KMS-11 (cell line): ENCODE measurements around the gene ARL5A.

Experiments used
- H2AFZ ChIP-seq: fragments of 200-600 bp; sonication (generic); 2 replicates; pipeline ENCODE4 v1.6.1; 2016; ENCODE audit warnings: antibody characterized with exemption, mixed run types, low read depth
- H3K27ac ChIP-seq: fragments of 200-600 bp; sonication (generic); 2 replicates; pipeline ENCODE4 v1.6.1; 2016; ENCODE audit warnings: mild to moderate bottlenecking, mixed run types
- H3K27me3 ChIP-seq: fragments of 200-600 bp; sonication (generic); 2 replicates; pipeline ENCODE4 v1.6.1; 2017; ENCODE audit warnings: mild to moderate bottlenecking, low read depth, mixed run types, moderate library complexity; ENCODE audit not compliant: insufficient read depth
- H3K36me3 ChIP-seq: fragments of 200-600 bp; sonication (generic); 2 replicates; pipeline ENCODE4 v1.6.1; 2017; ENCODE audit warnings: mild to moderate bottlenecking, mixed run types; ENCODE audit not compliant: insufficient read depth
- H3K4me1 ChIP-seq: fragments of 200-600 bp; sonication (generic); 2 replicates; pipeline ENCODE4 v1.6.1; 2016; ENCODE audit warnings: mild to moderate bottlenecking, low read depth, mixed run types; ENCODE audit not compliant: poor library complexity, severe bottlenecking
- H3K4me2 ChIP-seq: fragments of 200-600 bp; sonication (generic); 2 replicates; pipeline ENCODE4 v1.7.0; 2016; ENCODE audit warnings: mild to moderate bottlenecking, mixed run types
- H3K4me3 ChIP-seq: fragments of 200-600 bp; sonication (generic); IDR thresholded peaks from 2 replicates; pipeline ENCODE4 v1.6.1; 2017; ENCODE audit warnings: low read depth, low read length, mixed read lengths; ENCODE audit not compliant: insufficient read depth
- H3K79me2 ChIP-seq: fragments of 200-600 bp; sonication (generic); 2 replicates; pipeline ENCODE4 v1.6.1; 2016; ENCODE audit warnings: low read depth, mixed run types; ENCODE audit not compliant: insufficient read depth
- H3K9ac ChIP-seq: fragments of 200-600 bp; sonication (generic); 2 replicates; pipeline ENCODE4 v1.6.1; 2016; ENCODE audit warnings: mild to moderate bottlenecking, mixed run types
- H4K20me1 ChIP-seq: fragments of 200-600 bp; sonication (generic); 2 replicates; pipeline ENCODE4 v1.6.1; 2016; ENCODE audit warnings: mild to moderate bottlenecking, mixed run types; ENCODE audit not compliant: insufficient read depth
- CTCF ChIP-seq: fragments of 200-600 bp; sonication (generic); conservative IDR thresholded peaks from 2 replicates; pipeline ENCODE4 v1.6.1; 2017; ENCODE audit warnings: low read depth, mild to moderate bottlenecking, antibody characterized with exemption, low read length, moderate library complexity, mixed read lengths

The ARL5A gene

GRCh38 chr2:151849413-151850010 lies 21.3 kb upstream of the ARL5A start:
- Histone ChIP-seq H3K27me3 (no peaks in the 10 kb centered on the region), H4K20me1 (no peaks in the 10 kb centered on the region), H3K4me1 (no peaks in the 10 kb centered on the region), H3K79me2 (no peaks in the 10 kb centered on the region), H3K27ac (no peak overlapping the region), H3K9ac (no peak overlapping the region), H3K36me3 (no peaks in the 10 kb centered on the region), H3K4me3 (no peak overlapping the region), H2AFZ (no peak overlapping the region), H3K4me2 (no peak overlapping the region)
- no peak for TF ChIP-seq CTCF

- Histone ChIP-seq H2AFZ (no peak overlapping the region), H3K27ac (no peak overlapping the region), H3K4me1 (peaks cover 3% of the 10 kb centered on the region), H4K20me1 (no peaks in the 10 kb centered on the region), H3K4me2 (no peak overlapping the region), H3K27me3 (no peaks in the 10 kb centered on the region), H3K79me2 (no peaks in the 10 kb centered on the region), H3K36me3 (no peaks in the 10 kb centered on the region), H3K9ac (no peak overlapping the region), H3K4me3 (no peak overlapping the region)
- no peak for TF ChIP-seq CTCF
Measured at GRCh38 chr2:151845884-151846283, 17.7 kb upstream of the ARL5A start.

- Histone ChIP-seq H3K4me1 (peaks cover 7% of the 10 kb centered on the region), H3K79me2 (no peaks in the 10 kb centered on the region), H3K27me3 (no peaks in the 10 kb centered on the region), H3K4me2 (no peak overlapping the region), H3K27ac (no peak overlapping the region), H3K36me3 (no peaks in the 10 kb centered on the region), H3K9ac (no peak overlapping the region), H2AFZ (no peak overlapping the region), H4K20me1 (no peaks in the 10 kb centered on the region), H3K4me3 (no peak overlapping the region)
- TF ChIP-seq CTCF = no peak
Measured at GRCh38 chr2:151845481-151845880, 17.3 kb upstream of the ARL5A start.

- Histone ChIP-seq H3K27me3 (no peaks in the 10 kb centered on the region), H3K27ac (no peak overlapping the region)
- no peak for TF ChIP-seq CTCF
Measured at GRCh38 chr2:151844211-151844896, 16.1 kb upstream of the ARL5A start.

More at GRCh38 chr2:151844211-151844896, 16.1 kb upstream of the ARL5A start:
- Histone ChIP-seq H4K20me1 (no peaks in the 10 kb centered on the region), H3K4me2 (no peak overlapping the region), H2AFZ (no peak overlapping the region), H3K9ac (no peak overlapping the region), H3K4me1 (peaks cover 18% of the 10 kb centered on the region), H3K36me3 (no peaks in the 10 kb centered on the region), H3K79me2 (no peaks in the 10 kb centered on the region), H3K4me3 (no peak overlapping the region)
